ENCODE results near the gene LHX6.

DNA sequence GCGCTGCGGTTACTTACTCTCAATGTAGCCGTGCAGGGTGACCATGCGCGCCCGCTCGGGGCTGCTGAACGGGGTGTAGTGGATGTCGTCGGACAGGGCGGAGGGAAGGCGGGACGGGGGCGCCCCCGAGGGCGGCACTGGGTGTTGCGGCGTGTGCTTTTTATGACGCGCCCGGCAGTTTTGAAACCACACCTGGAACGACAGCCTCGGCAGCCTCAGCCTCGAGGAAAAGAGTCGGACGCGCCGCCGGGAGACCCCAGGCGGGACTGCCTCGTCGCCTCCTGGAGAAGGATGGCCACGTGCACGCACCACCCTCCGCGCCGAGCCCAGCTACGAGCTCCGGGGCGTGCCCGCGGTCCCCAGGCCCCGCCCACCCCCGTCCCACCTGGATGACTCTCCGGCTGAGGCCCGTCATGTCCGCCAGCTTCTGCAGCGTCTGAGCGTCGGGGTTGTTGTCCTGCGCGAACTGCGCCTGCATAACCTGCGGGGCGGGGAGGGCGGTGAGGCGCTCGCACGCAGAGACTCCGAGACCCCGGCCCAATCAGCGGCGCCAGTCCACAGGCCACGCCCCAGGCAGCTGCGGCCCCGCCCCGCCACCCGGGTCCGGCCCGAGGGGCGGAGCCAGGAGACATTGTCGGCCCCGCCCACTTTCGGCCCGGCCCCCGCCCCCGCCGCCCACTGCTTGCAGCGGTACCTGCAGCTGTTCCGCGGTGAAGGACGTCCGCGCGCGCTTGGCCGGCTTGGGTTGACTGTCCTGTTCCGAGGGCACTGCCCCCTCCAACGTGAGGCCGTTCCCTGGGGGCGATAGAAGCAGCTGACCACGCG, 15.0 kb downstream of the LHX6 start:
- no peak for TF ChIP-seq SPI1 (IDR thresholded peaks at IDR 0.05; ENCODE audit: borderline replicate concordance, low read depth)
- TF ChIP-seq POLR2AphosphoS5 (IDR thresholded peaks at IDR 0.05; ENCODE audit: low read depth): no peak
- TF ChIP-seq, protein P1, sequence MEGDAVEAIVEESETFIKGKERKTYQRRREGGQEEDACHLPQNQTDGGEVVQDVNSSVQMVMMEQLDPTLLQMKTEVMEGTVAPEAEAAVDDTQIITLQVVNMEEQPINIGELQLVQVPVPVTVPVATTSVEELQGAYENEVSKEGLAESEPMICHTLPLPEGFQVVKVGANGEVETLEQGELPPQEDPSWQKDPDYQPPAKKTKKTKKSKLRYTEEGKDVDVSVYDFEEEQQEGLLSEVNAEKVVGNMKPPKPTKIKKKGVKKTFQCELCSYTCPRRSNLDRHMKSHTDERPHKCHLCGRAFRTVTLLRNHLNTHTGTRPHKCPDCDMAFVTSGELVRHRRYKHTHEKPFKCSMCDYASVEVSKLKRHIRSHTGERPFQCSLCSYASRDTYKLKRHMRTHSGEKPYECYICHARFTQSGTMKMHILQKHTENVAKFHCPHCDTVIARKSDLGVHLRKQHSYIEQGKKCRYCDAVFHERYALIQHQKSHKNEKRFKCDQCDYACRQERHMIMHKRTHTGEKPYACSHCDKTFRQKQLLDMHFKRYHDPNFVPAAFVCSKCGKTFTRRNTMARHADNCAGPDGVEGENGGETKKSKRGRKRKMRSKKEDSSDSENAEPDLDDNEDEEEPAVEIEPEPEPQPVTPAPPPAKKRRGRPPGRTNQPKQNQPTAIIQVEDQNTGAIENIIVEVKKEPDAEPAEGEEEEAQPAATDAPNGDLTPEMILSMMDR (IDR thresholded peaks at IDR 0.05; ENCODE audit: insufficient read depth, low read length): no peak
- no peak for TF ChIP-seq GABPA (IDR thresholded peaks at IDR 0.05; ENCODE audit: low read depth)
